IMR-90 (cell line): ENCODE results near the gene LAMA2. TPM values are rescaled to one million over a fixed set of nuclear protein-coding genes. Genes with fewer than 3 reads are reported as not detected.

ENCODE experiments used
- ATAC-seq: fragments of 200-7000 bp; cut with Tn5 transposase; 2 replicates; pipeline ENCODE4 v1.9.1; 2020; ENCODE audit warnings: low read depth, mild to moderate bottlenecking, moderate library complexity
- BruUV-seq: library from RNA; stranded (reverse); fragments of 400-500 nt; replicated peaks from 2 replicates; lab custom pipeline; 2021; lab: Mats Ljungman, UMichigan
- CTCF ChIA-PET: fragments of 300-600 bp; formaldehyde crosslinking; extraction: SDS; loops from one replicate; lab custom pipeline; 2021; ENCODE audit warnings: antibody characterized with exemption; lab: Yijun Ruan, JAX
- POLR2A ChIA-PET: fragments of 300-600 bp; sonication (Branson Sonifier 250); formaldehyde crosslinking; loops from one replicate; lab custom pipeline; 2022; ENCODE audit warnings: antibody characterized with exemption; ENCODE audit not compliant: unreplicated experiment; lab: Charles Lee
- DNase-seq: peaks from one replicate; pipeline ENCODE4 v3.0.0; 2013
- H2AFZ ChIP-seq: replicated peaks from 2 replicates; pipeline ENCODE3; 2013; ENCODE audit warnings: low read length, mild to moderate bottlenecking; ENCODE audit not compliant: poor library complexity
- H2AK5ac ChIP-seq: 2 replicates; pipeline ENCODE4 v1.6.1; 2013; ENCODE audit warnings: low read depth, low read length, inconsistent platforms
- H2AK9ac ChIP-seq: replicated peaks from 2 replicates; pipeline ENCODE3; 2013; ENCODE audit warnings: mild to moderate bottlenecking, low read depth, low read length, moderate library complexity; ENCODE audit not compliant: poor library complexity
- H2BK120ac ChIP-seq: 2 replicates; pipeline ENCODE4 v1.6.1; 2013; ENCODE audit warnings: low read depth, low read length, inconsistent platforms
- H2BK15ac ChIP-seq: 3 replicates; pipeline ENCODE4 v1.6.1; 2013; ENCODE audit warnings: low read depth, low read length, inconsistent platforms
- H2BK20ac ChIP-seq: 2 replicates; pipeline ENCODE4 v1.6.1; 2013; ENCODE audit warnings: low read depth, mild to moderate bottlenecking, inconsistent platforms, low read length, moderate library complexity
- H2BK5ac ChIP-seq: 2 replicates; pipeline ENCODE4 v1.6.1; 2013; ENCODE audit warnings: mild to moderate bottlenecking, low read depth, low read length, inconsistent platforms; ENCODE audit not compliant: poor library complexity, severe bottlenecking
- H3K14ac ChIP-seq: replicated peaks from 2 replicates; pipeline ENCODE4 v1.6.1; 2013; ENCODE audit warnings: low read depth, low read length, inconsistent platforms
- H3K18ac ChIP-seq: 2 replicates; pipeline ENCODE4 v1.6.1; 2013; ENCODE audit warnings: low read depth, low read length, control low read depth
- H3K23ac ChIP-seq: 2 replicates; pipeline ENCODE4 v1.6.1; 2013; ENCODE audit warnings: low read depth, low read length, inconsistent platforms
- H3K27ac ChIP-seq: 2 replicates; pipeline ENCODE4 v1.5.1; 2013; ENCODE audit warnings: mild to moderate bottlenecking, control low read depth, low read length; ENCODE audit not compliant: insufficient read depth
- H3K27me3 ChIP-seq: 2 replicates; pipeline ENCODE4 v1.6.1; 2013; ENCODE audit warnings: low read length; ENCODE audit not compliant: control insufficient read depth, insufficient read depth
- H3K36me3 ChIP-seq: 2 replicates; pipeline ENCODE4 v1.6.1; 2013; ENCODE audit warnings: low read length, mixed read lengths; ENCODE audit not compliant: control insufficient read depth, insufficient read depth
- H3K4ac ChIP-seq: 2 replicates; pipeline ENCODE4 v1.6.1; 2013; ENCODE audit warnings: low read depth, low read length, inconsistent platforms
- H3K4me1 ChIP-seq: 2 replicates; pipeline ENCODE4 v1.6.1; 2013; ENCODE audit warnings: low read length, mixed read lengths; ENCODE audit not compliant: control insufficient read depth, insufficient read depth
- H3K4me2 ChIP-seq: 2 replicates; pipeline ENCODE4 v1.6.1; 2013; ENCODE audit warnings: low read depth, mild to moderate bottlenecking, control low read depth, low read length, moderate library complexity
- H3K4me3 ChIP-seq: 2 replicates; pipeline ENCODE4 v1.5.1; 2013; ENCODE audit warnings: low read depth, mild to moderate bottlenecking, control low read depth, low read length, moderate library complexity; ENCODE audit not compliant: insufficient read depth
- H3K56ac ChIP-seq: 2 replicates; pipeline ENCODE4 v1.6.1; 2013; ENCODE audit warnings: low read length, inconsistent platforms; ENCODE audit not compliant: insufficient read depth; ENCODE audit errors: extremely low read depth
- H3K79me1 ChIP-seq, 2 experiments: 2 replicates each; pipeline ENCODE4 v1.6.1; 2013; ENCODE audit warnings: low read length in 2 of 2, inconsistent platforms in 1 of 2, low read depth in 1 of 2
- H3K9ac ChIP-seq: 2 replicates; pipeline ENCODE4 v1.6.1; 2013; ENCODE audit warnings: low read depth, low read length, control low read depth
- H3K9me1 ChIP-seq: 2 replicates; pipeline ENCODE4 v1.6.1; 2013; ENCODE audit warnings: low read length, inconsistent platforms; ENCODE audit not compliant: insufficient read depth
- H3K9me3 ChIP-seq: 2 replicates; pipeline ENCODE4 v1.6.1; 2013; ENCODE audit warnings: low read length; ENCODE audit not compliant: control insufficient read depth, insufficient read depth
- H4K20me1 ChIP-seq: 2 replicates; pipeline ENCODE4 v1.6.1; 2013; ENCODE audit warnings: low read length, inconsistent platforms; ENCODE audit not compliant: insufficient read depth
- H4K5ac ChIP-seq: 2 replicates; pipeline ENCODE4 v1.6.1; 2013; ENCODE audit warnings: mild to moderate bottlenecking, low read depth, low read length, control low read depth
- H4K8ac ChIP-seq, 2 experiments: 2 replicates each; pipeline ENCODE4 v1.6.1; 2013; ENCODE audit warnings: low read depth in 2 of 2, low read length in 2 of 2, control low read depth in 1 of 2, inconsistent platforms in 1 of 2
- H4K91ac ChIP-seq: 2 replicates; pipeline ENCODE4 v1.6.1; 2013; ENCODE audit warnings: low read depth, low read length, inconsistent platforms; ENCODE audit not compliant: insufficient read depth
- BHLHE40 ChIP-seq: fragments of 150-350 bp; IDR thresholded peaks from 2 replicates; pipeline ENCODE4 v1.6.1; 2016; ENCODE audit warnings: mild to moderate bottlenecking, low read depth, low read length
- CEBPB ChIP-seq: IDR thresholded peaks from 2 replicates; pipeline ENCODE4 v1.6.1; 2012; ENCODE audit warnings: low read depth, low read length, improper control_type of control experiment
- FOS ChIP-seq: fragments of 150-350 bp; IDR thresholded peaks from 2 replicates; pipeline ENCODE4 v1.6.1; 2016; ENCODE audit warnings: low read depth, low read length
- MAZ ChIP-seq: IDR thresholded peaks from 2 replicates; pipeline ENCODE4 v1.6.1; 2012; ENCODE audit warnings: low read depth, mild to moderate bottlenecking, low read length, improper control_type of control experiment, moderate library complexity, borderline replicate concordance
- MXI1 ChIP-seq: IDR thresholded peaks from 2 replicates; pipeline ENCODE4 v1.6.1; 2012; ENCODE audit warnings: low read depth, mild to moderate bottlenecking, low read length, moderate library complexity, borderline replicate concordance
- NFE2L2 ChIP-seq: fragments of 150-350 bp; IDR thresholded peaks from 2 replicates; pipeline ENCODE4 v1.6.1; 2016; ENCODE audit warnings: low read depth, mild to moderate bottlenecking, low read length
- POLR2A ChIP-seq: IDR thresholded peaks from 2 replicates; pipeline ENCODE4 v1.6.1; 2012; ENCODE audit warnings: mild to moderate bottlenecking, low read depth, low read length
- RCOR1 ChIP-seq: IDR thresholded peaks from 2 replicates; pipeline ENCODE4 v1.6.1; 2012; ENCODE audit warnings: mild to moderate bottlenecking, low read length, improper control_type of control experiment; ENCODE audit not compliant: insufficient replicate concordance
- RFX5 ChIP-seq: IDR thresholded peaks from 2 replicates; pipeline ENCODE4 v1.8.0; 2012; ENCODE audit warnings: low read depth, mild to moderate bottlenecking, low read length, moderate library complexity
- SMC3 ChIP-seq: fragments of 150-350 bp; IDR thresholded peaks from 2 replicates; pipeline ENCODE4 v1.6.1; 2016; ENCODE audit warnings: low read depth, mild to moderate bottlenecking, antibody characterized with exemption, low read length, moderate library complexity
- WGBS, 2 experiments: methylation state at CpG; one replicate each; pipeline versions ENCODE4 v1.1.5 to v1.1.7; 2013; ENCODE audit warnings: missing lambda C conversion rate in 2 of 2; ENCODE audit not compliant: insufficient read length in 1 of 2; ENCODE audit errors: extremely low coverage in 2 of 2; 5-methylcytosine and 5-hydroxymethylcytosine counted together
- dilution Hi-C: fragments of 300-500 bp; cut with HindIII; formaldehyde crosslinking; loops from one replicate; pipeline ENCODE4 v1.14.3; 2018; ENCODE audit warnings: low sequenced_read_pairs; ENCODE audit not compliant: unreplicated experiment
- in situ Hi-C: fragments of 300-500 bp; cut with MboI; formaldehyde crosslinking; loops from 3 replicates; pipeline ENCODE4 v1.14.3; 2019; ENCODE audit warnings: low sequenced_read_pairs, inconsistent platforms, mixed read lengths
- intact Hi-C: fragments of 100-400 bp; cut with micrococcal nuclease; formaldehyde crosslinking; loops from 2 replicates; pipeline ENCODE4 v1.10.0; 2022
- polyA plus RNA-seq, 3 experiments: library from polyadenylated mRNA; depleted of rRNA; stranded (reverse); fragments of >200 nt; gene quantifications; 2 replicates each; pipeline ENCODE4 v1.2.3, GENCODE V29; 2012; ENCODE audit warnings: low replicate concordance in 1 of 3
- total RNA-seq: library from RNA; depleted of rRNA; stranded (reverse); fragments of >200 nt; gene quantifications from 2 replicates; pipeline ENCODE4 v1.2.3, GENCODE V29; 2012
- TF ChIP-seq, protein P1 (sequence below): conservative IDR thresholded peaks from 2 replicates; pipeline ENCODE4 v1.5.1; 2012; ENCODE audit warnings: mild to moderate bottlenecking, low read depth, low read length, improper control_type of control experiment

LAMA2 gene
- total and polyA plus RNA-seq, 2 of the 4 experiments (the other 2 are of a cell fraction): 9.9 to 13.3 TPM

DNA sequence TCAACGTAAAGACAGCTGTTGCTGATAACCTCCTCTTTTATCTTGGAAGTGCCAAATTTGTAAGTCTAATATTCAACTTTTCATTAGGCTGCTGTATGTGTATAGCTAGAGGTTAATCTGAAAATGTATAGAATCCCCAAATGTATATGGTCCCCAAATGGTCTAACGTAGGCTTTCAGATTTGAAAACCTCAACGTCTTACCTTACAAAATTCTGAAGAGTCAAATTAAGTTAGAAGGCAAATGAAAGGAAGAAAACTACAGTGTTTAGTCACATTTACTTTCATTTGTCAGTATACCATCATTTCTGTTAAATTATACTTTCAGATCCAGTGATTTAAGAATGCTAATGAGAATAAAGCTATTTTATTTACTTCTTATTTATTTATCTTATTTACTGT is 570.1 kb downstream of the LAMA2 start:
- Histone ChIP-seq H4K91ac (no peak overlapping the region), H4K5ac (no peak overlapping the region), H3K9me1 (no peaks in the 10 kb centered on the region), H3K79me1 (no peaks in the 10 kb centered on the region), H3K9ac (no peak overlapping the region), H3K14ac (no peak overlapping the region), H4K20me1 (no peaks in the 10 kb centered on the region), H3K56ac (no peak overlapping the region), H3K23ac (no peak overlapping the region), H3K4me2 (no peak overlapping the region), H2BK15ac (no peak overlapping the region), H3K4me1 (no peaks in the 10 kb centered on the region), H2BK120ac (no peak overlapping the region), H2AK9ac (no peak overlapping the region), H2BK5ac (no peak overlapping the region), H3K18ac (no peak overlapping the region), H3K36me3 (no peaks in the 10 kb centered on the region), H3K9me3 (no peaks in the 10 kb centered on the region), H3K27ac (no peak overlapping the region), H3K27me3 (no peaks in the 10 kb centered on the region), H4K8ac (no peak overlapping the region), H2AK5ac (no peak overlapping the region), H2AFZ (no peak overlapping the region), H2BK20ac (no peak overlapping the region), H3K4ac (no peak overlapping the region), H3K4me3 (no peak overlapping the region)
- TF ChIP-seq SMC3: no peak
- TF ChIP-seq, protein P1, sequence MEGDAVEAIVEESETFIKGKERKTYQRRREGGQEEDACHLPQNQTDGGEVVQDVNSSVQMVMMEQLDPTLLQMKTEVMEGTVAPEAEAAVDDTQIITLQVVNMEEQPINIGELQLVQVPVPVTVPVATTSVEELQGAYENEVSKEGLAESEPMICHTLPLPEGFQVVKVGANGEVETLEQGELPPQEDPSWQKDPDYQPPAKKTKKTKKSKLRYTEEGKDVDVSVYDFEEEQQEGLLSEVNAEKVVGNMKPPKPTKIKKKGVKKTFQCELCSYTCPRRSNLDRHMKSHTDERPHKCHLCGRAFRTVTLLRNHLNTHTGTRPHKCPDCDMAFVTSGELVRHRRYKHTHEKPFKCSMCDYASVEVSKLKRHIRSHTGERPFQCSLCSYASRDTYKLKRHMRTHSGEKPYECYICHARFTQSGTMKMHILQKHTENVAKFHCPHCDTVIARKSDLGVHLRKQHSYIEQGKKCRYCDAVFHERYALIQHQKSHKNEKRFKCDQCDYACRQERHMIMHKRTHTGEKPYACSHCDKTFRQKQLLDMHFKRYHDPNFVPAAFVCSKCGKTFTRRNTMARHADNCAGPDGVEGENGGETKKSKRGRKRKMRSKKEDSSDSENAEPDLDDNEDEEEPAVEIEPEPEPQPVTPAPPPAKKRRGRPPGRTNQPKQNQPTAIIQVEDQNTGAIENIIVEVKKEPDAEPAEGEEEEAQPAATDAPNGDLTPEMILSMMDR: no peak
- no peak for TF ChIP-seq POLR2A
- no peak for TF ChIP-seq RCOR1
- no peak for TF ChIP-seq CEBPB
- no peak for TF ChIP-seq BHLHE40
- TF ChIP-seq MXI1: no peak
- TF ChIP-seq NFE2L2: no peak
- no peak for TF ChIP-seq RFX5
- TF ChIP-seq FOS: no peak
- TF ChIP-seq MAZ: no peak
- DNase-seq (no peak), ATAC-seq (no peak)
- dilution Hi-C loops: no loop called here
- intact Hi-C loops: no loop called here
- in situ Hi-C loops: no loop called here
- ChIA-PET POLR2A (no interaction called here), CTCF (no interaction called here)
- WGBS, 2 experiments: no CpG with 5 or more reads among the region's 3 CpGs
- no TSS peak for BruUV-seq
